ENCODE data around the gene GSE1.

The GSE1 gene

DNA sequence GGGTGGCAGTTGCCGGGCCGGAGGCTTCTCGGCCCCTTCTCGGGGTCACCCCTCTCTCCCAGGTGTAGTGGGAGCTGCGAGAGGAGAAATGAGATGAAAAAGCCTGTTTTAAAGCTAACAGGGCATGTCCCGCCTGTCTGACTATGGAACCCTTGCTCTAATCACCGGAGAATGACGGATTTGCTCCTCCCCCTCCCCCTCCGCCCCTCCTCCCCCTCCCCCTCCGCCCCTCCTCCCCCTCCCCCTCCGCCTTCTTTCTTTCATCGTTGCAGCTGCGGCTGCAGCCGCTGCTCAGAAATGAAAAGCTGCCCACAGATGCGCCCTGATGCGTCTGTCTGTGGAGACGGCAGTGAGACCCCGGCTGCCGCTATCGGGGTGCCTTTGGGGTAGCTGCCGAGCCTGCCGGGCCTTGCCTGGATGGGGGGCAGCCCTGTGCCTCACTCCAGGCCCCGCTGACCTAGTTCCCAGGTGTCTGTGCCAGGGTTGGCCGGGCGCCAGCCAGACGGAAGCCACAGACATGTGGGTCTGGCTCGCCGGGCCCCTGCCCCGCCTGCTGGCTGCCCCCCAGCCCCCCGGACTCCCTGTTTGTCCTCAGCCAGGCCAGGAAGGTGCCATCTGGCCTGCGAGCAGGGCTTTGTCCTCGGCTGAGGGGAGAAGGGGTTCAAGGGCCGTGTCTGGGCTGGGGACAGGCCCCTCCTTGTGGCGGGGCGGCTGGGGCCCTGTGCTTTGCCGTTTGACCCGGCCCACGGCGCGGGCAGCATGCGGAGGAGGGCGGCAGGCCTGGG lies 37.9 kb downstream of the GSE1 start:
- in situ Hi-C loops (cut with HindIII; ENCODE audit: low pct_ligation_motif_present, low pct_unique_long_range_greater_than_20kb, low sequenced_read_pairs) = no loop called here
- DNase-seq = no peak

DNA sequence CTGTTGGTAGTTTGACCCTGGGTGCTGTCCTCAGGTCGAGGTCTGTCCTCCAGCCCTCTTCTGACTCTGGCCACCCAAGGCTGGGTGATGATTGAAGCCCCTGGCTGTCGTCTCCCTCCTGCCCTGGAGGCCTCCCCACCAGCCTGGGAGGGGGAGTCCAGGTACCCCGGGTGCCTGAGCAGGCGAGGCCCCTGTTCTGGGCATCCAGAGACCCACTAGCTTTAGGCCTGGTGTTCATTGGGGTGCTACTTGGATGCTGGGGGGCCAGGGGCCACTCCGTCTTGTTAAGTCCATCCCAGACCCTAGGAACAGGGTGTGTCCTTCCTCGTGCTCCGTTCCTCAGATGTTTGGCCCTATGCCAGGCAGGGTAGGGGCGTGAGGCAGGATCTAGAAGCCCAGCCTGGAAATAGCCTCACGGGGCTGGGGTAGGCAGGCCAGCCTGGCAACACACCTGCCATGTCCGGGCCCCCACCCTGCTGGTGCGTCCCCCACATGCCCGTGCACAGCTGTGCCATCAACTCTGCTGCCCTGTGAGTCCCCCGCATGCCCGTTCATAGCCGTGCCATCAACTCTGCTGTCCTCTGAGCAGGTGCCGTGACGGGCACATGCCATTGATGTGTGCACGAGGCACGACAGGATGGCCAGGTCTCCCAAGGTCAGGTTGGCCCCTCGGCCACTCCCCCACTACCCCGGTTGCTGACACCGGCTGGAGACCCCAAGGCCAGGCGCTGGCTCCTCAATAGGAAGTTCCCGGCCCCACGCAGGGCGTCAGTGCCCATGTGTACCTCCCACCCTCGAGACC lies 38.7 kb downstream of the GSE1 start:
- in situ Hi-C loops (cut with HindIII; ENCODE audit: low pct_ligation_motif_present, low pct_unique_long_range_greater_than_20kb, low sequenced_read_pairs) = no loop called here
- no peak for DNase-seq

DNA sequence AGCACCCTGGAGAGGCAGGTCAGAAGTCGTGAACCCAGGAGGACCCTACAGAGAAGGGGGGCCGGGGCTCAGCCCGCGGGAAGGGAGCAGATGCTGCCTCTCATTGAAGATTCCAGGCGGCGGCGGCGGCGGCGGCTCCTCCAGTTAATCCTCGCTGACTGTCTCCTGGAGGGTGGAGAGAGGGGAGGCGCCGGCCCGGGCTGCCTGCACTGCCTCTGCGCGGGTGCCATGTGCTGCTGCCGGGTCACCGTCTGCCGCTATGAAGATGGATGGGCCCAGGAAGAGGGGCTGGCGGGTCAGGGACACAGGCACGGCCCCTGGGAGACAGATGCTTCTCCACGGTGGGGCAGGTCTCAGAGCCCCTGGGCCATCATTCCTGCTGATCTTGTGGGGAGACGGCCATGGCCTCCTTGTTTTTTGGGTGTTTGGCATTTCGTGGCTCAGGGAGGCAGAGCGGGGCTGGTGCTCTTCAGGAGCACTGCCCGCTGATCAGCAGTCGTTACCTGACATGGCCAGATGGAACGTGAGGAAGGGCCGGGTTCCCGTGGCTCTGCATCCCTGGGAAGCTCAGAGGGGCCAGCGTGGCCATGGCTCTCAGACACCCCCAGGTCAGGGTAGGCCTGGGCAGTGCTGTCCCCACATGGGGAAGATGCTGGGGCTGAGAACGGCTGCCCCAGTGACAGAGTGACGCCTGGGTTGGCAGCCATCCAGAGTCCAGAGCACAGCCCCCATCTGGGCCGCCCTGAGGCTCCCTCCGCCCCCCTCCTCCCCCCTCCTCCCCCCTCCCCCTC lies 39.5 kb downstream of the GSE1 start:
- in situ Hi-C loops (cut with HindIII; ENCODE audit: low pct_ligation_motif_present, low pct_unique_long_range_greater_than_20kb, low sequenced_read_pairs) = no loop called here
- peak; percentile 24 for DNase-seq

DNA sequence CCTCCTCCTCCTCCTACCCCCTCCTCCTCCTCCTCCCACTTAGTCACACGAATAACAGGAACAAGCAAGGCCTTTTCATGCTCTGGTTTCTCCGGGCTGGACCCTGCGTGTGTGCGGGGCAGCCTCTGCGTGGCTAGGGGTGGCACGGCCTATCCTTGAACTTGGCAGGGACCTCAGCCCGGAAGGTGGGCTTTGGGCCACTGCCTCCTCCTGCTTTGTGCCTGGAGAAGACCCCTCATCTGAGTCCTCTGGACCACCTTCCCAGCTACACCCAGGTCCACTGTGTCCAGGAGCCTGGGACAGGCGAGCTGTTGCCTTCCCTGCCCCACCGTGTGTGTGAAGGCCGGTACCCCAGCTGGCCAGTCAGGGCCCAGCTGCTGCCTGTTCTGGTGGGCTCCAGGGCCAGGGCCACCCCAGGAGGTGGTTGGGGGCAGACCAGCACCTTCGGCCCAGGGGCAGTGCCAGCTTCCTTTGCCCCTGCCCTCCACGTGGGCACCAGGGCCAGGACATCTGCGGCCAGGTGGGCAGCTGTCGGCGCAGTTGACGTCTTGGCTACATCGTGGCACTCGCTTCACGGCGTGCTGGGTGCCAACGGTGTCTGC lies 40.3 kb downstream of the GSE1 start:
- in situ Hi-C loops (cut with HindIII; ENCODE audit: low pct_ligation_motif_present, low pct_unique_long_range_greater_than_20kb, low sequenced_read_pairs) = no loop called here
- DNase-seq = no peak

DNA sequence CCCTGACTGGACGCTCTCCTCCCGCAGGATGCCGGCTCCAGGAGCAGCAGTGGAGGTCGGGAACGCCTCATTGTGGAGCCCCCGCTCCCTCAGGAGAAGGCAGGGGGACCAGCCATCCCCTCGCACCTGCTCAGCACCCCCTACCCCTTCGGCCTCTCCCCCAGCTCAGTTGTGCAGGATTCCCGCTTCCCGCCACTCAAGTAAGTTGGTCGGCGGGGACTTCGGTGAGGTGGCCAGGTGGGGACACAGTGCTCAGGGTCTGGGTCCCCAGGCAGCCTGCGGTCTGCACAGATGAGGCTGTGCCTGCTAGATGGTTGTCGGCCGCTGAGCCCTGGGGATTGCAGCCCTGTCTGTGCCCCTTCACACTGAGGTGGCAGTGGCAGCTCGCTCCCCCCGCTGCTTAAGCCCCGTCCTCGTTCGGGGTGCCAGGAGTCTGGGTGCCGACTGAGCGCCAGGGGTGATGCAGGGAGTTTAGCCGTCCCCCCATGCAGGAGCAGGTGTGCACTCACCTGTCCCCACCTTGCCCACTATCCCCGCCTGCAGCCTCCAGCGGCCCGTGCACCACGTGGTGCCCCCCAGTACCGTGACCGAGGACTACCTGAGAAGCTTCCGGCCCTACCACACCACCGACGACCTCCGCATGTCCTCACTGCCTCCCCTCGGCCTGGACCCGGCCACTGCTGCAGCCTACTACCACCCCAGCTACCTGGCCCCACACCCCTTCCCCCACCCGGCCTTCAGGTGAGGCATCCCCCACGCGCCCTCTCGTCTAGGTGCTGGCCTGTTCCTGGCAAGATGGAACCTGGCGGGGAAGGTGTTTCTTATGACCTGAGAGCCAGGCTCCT lies 41.4 kb downstream of the GSE1 start:
- in situ Hi-C loops (cut with HindIII; ENCODE audit: low pct_ligation_motif_present, low pct_unique_long_range_greater_than_20kb, low sequenced_read_pairs) = no loop called here
- no peak for DNase-seq

DNA sequence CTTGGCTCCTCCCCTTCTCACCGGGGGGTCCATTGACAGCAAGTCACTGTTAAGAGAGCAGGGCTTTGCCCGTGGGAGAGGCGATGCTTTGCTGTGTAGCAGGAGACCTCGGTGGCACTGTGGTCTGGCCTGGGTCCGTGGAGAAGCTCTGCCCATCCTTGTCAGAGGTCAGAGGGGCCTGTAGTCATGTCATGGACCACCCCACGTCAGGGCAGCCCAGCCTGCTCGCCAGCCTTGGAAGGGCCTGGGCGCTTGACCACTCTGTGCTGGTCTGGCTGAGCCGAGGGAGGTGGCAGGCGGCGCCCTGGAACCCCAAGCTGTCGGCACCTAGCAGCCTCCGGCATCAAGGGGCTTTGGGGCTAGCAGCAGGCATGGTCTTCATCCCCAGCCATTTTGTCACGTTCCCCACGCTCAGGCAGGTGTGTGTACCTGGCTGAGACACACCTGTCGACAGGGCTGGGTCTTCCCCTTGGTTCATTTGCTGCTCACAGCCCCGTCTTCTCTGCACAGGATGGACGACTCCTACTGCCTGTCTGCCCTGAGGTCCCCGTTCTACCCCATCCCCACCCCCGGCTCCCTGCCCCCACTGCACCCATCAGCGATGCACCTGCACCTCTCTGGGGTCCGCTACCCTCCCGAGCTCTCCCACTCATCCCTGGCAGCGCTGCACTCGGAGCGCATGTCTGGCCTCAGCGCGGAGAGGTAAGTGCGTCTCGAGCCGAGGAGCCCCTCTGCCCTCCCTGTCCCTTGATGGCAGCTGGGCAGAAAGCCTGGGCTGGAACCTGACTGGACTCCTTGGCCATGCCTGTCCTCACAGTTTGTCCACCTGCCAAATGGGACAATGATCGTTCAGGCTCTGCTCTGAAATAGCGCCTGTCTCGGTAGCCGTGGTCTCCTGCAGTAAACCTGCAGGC lies 42.4 kb downstream of the GSE1 start:
- in situ Hi-C loops (cut with HindIII; ENCODE audit: low pct_ligation_motif_present, low pct_unique_long_range_greater_than_20kb, low sequenced_read_pairs) = no loop called here
- no peak for DNase-seq

DNA sequence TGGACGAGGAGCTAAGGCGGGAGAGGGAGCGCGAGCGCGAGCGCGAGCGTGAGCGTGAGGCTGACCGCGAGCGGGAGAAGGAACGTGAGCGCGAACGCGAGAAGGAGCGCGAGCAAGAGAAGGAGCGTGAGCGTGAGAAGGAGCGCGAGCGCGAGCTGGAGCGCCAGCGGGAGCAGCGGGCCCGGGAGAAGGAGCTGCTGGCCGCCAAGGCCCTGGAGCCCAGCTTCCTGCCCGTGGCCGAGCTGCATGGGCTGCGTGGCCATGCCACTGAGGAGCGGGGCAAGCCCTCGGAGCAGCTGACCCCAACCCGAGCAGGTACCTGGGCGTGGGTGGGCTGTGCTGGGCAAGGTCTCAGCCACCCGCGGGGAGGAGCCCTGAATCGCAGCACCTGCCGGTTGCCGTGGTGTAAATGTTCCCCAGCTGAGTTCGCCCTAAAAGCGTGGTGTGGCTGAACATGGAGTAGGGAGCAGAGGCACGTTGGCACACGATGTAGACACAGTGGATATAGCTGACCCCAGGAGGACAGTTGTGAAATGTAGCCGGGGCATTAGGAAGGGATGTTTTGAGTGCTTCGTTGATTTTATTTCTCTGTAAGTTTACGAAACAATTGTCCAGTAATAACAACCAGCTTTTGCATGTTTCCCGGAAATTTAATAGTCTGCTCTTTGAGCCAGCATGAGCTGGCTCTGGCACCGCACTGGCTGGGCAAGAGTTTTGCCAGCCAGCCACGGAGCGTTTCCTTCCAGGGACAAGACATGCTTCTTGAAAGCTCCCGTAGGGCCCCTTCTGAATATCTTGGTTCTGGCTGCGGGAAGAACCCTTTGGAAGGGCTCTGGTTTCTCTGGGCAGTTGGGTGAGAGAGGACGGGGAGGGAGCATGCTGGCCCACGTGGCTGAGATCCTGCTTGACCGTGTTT lies 43.5 kb downstream of the GSE1 start:
- in situ Hi-C loops (cut with HindIII; ENCODE audit: low pct_ligation_motif_present, low pct_unique_long_range_greater_than_20kb, low sequenced_read_pairs) = no loop called here
- no peak for DNase-seq

DNA sequence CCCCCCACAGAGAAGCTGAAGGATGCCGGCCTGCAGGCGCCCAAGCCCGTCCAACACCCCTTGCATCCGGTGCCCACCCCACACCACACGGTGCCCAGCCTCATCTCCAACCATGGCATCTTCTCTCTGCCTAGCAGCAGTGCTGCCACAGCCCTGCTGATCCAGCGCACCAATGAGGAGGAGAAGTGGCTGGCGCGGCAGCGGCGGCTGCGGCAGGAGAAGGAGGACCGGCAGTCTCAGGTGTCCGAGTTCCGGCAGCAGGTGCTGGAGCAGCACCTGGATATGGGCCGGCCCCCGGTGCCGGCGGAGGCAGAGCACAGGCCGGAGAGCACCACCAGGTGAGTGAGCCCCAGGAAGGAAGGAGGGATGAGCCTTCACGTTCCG lies 44.1 kb downstream of the GSE1 start:
- no peak for DNase-seq
- in situ Hi-C loops (cut with HindIII; ENCODE audit: low pct_ligation_motif_present, low pct_unique_long_range_greater_than_20kb, low sequenced_read_pairs) = no loop called here

DNA sequence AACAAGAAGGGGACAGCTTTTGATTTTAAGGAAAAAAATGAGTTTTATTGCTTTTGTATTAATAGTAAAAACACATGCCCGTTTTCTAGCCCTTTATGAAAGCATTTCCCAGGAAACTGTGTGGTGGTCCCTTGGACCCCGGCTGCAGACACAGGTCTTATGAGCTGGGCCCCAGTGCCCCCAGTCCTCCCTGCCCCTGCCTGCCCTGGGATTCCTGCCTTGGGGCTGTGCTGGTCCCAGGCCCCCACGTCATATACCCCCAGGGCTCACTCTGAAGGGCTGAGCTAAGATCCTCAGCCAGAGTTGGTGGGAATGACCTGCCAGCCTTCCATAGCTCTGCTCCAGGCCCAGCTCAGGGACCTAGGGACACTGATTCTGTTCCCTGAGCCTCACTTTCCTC lies 44.9 kb downstream of the GSE1 start:
- no peak for DNase-seq
- in situ Hi-C loops (cut with HindIII; ENCODE audit: low pct_ligation_motif_present, low pct_unique_long_range_greater_than_20kb, low sequenced_read_pairs) = no loop called here

DNA sequence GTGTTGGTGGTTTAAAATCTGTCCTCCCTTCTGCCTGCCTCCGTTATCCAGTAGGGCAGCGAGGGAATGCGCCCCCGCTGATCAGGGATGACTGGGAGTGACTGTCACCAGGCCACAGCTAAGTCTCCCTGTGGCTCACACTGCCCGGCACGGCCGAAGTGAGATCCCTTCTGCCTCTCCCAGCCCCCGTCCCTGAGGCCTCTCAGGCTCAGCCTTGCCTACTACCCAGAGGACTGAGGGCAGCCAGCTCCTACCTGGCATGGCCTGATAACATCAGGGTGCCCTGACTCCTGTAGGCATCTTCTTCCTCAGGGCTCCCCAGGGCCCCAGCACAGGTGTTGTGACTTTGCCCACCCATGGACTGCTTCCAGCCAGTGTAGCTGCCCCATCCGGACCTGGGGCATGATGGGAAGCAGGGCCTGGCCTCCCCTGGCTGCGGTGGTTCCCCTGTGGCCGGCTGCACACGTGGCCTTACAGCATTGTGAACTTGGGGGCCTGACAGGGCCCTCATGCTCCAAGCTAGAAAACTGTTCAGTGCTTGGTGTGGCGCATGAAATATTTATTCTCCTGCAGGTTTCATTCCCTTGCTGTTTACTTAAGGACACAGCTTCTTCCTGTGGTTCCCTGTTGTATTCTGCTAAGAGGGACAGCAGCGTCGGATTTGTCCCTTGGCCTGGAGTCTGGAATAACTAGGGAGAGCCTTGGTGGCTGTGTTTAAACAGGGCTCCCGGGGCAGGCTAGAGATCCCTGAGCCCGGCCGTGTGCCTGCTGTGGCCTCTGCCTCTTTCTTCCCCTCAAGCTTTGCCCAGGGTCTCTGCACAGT lies 45.6 kb downstream of the GSE1 start:
- DNase-seq = no peak
- in situ Hi-C loops (cut with HindIII; ENCODE audit: low pct_ligation_motif_present, low pct_unique_long_range_greater_than_20kb, low sequenced_read_pairs) = no loop called here

DNA sequence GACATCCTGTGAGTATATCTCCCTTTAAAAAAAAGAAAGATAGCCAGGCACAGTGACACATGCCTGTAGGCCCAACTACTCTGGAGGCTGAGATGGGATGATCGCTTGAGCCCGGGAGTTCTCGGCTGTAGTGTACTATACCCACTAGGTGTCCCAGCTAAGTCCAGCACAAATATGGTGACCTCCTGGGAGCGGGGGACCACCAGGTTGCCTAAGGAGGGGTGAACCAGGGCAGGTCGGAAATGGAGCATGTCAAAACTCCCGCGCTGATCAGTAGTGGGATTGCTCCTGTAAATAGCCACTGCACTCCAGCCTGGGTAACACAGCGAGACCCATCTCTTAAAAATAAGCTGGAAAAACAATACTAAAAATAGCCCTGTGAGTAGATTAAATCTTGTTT lies 46.2 kb downstream of the GSE1 start:
- in situ Hi-C loops (cut with HindIII; ENCODE audit: low pct_ligation_motif_present, low pct_unique_long_range_greater_than_20kb, low sequenced_read_pairs) = no loop called here
- DNase-seq = no peak

DNA sequence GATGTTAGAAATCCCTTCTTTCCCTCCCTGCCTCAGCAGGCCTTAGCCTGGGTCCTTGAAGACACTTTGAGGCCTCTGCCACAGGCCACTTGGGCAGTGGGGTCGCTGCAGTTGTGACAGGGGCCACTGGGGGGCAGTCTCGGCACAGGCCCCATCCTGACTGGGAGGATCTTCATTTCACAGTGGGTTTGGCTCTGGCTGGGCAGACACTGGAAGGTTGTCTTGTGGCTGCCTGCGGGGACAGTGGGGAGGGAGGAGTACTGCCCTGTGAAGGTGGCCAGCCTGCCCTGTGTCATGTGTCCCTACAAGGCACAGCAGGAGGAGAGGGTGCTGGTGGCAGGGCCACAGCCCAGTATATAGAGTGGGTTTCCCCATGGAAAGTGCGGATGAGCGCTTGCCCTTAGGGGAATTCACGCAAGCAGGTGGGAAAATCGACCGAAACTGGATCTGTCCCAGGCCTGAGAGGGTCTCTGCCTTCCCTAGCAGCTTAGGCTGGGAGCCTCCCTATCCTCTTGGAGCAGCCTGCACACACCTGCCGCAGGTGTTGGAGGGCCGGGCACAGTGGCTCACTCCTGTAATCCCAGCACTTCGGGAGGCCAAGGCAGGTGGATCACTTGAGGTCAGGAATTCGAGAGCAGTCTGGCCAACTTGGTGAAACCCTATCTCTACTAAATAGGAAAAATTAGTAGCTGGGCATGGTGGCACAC lies 46.8 kb downstream of the GSE1 start:
- in situ Hi-C loops (cut with HindIII; ENCODE audit: low pct_ligation_motif_present, low pct_unique_long_range_greater_than_20kb, low sequenced_read_pairs) = no loop called here

DNA sequence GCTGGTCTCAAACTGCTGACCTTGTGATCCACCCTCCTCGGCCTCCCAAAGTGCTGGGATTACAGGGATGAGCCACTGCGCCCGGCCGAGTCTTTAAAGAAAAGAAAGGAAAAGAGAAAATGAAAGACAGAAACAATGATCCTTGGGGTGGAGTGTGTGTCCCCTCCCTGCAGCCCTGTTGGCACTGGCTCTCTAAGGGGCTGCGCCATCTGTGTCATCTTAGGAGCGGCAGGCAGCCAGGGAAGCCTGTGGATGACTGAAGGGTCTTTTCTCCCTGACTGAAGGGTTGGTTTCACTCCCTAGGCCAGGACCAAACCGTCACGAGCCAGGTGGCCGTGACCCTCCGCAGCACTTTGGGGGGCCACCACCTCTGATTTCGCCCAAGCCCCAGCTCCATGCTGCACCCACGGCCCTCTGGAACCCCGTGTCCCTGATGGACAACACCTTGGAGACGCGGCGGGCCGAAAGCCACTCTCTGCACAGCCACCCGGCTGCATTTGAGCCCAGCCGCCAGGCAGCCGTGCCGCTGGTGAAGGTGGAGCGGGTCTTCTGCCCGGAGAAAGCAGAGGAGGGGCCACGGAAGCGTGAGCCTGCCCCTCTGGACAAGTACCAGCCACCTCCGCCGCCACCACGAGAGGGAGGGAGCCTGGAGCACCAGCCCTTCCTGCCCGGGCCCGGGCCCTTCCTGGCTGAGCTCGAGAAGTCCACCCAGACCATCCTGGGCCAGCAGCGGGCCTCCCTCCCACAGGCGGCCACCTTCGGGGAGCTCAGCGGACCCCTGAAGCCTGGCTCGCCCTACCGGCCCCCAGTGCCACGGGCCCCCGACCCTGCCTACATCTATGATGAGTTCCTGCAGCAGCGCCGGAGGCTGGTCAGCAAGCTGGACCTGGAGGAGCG lies 48.0 kb downstream of the GSE1 start:
- in situ Hi-C loops (cut with HindIII; ENCODE audit: low pct_ligation_motif_present, low pct_unique_long_range_greater_than_20kb, low sequenced_read_pairs) = no loop called here
- no peak for DNase-seq

More for the DNA sequence above, 46.8 kb downstream of the GSE1 start:
- DNase-seq = peak; percentile 64

Measured in ACHN (cell line).